Endodermal cell (in vitro differentiated cells): ENCODE results near the gene DISP3. TPM values are rescaled to one million over a fixed set of nuclear protein-coding genes. Genes with fewer than 3 reads are reported as not detected.

ENCODE experiments used
- DNase-seq: peaks from one replicate; pipeline ENCODE4 v3.0.0-alpha.2; 2017
- H3K27ac ChIP-seq: 2 replicates; pipeline ENCODE4 v1.5.1; 2013; ENCODE audit warnings: mild to moderate bottlenecking, low read depth, low read length, moderate library complexity
- H3K27me3 ChIP-seq: 2 replicates; pipeline ENCODE4 v1.6.1; 2013; ENCODE audit warnings: mild to moderate bottlenecking, low read length, moderate library complexity; ENCODE audit not compliant: insufficient read depth, control insufficient read depth, poor library complexity, severe bottlenecking
- H3K36me3 ChIP-seq: 2 replicates; pipeline ENCODE4 v1.7.0; 2013; ENCODE audit warnings: mild to moderate bottlenecking, low read length, moderate library complexity; ENCODE audit not compliant: control insufficient read depth, insufficient read depth
- H3K4me1 ChIP-seq: one replicate; pipeline ENCODE4 v1.7.0; 2013; ENCODE audit warnings: low read length; ENCODE audit not compliant: control insufficient read depth, insufficient read depth
- H3K4me3 ChIP-seq: 2 replicates; pipeline ENCODE4 v1.5.1; 2013; ENCODE audit warnings: mild to moderate bottlenecking, low read length, moderate library complexity
- H3K9ac ChIP-seq: 2 replicates; pipeline ENCODE4 v1.6.1; 2013; ENCODE audit warnings: mild to moderate bottlenecking, low read length, moderate library complexity; ENCODE audit not compliant: poor library complexity, severe bottlenecking; ENCODE audit errors: extremely low read depth
- H3K9me3 ChIP-seq: 2 replicates; pipeline ENCODE4 v1.6.1; 2013; ENCODE audit warnings: mild to moderate bottlenecking, low read length, moderate library complexity; ENCODE audit not compliant: control insufficient read depth
- H3K27ac Mint-ChIP-seq: 2 replicates; pipeline ENCODE4 v1.8.0; 2020; ENCODE audit warnings: mixed read lengths
- H3K27me3 Mint-ChIP-seq: 2 replicates; pipeline ENCODE4 v1.8.0; 2021; ENCODE audit warnings: mild to moderate bottlenecking, mixed read lengths; ENCODE audit not compliant: insufficient read depth
- H3K36me3 Mint-ChIP-seq: 2 replicates; pipeline ENCODE4 v1.8.0; 2020; ENCODE audit warnings: low read depth, mixed read lengths
- H3K4me1 Mint-ChIP-seq: 2 replicates; pipeline ENCODE4 v1.8.0; 2020; ENCODE audit warnings: mixed read lengths
- H3K4me3 Mint-ChIP-seq: 2 replicates; pipeline ENCODE4 v1.8.0; 2020; ENCODE audit warnings: mild to moderate bottlenecking, moderate library complexity, mixed read lengths
- H3K9me3 Mint-ChIP-seq: 2 replicates; pipeline ENCODE4 v1.8.0; 2020; ENCODE audit warnings: mild to moderate bottlenecking, mixed read lengths
- WGBS, 2 experiments: methylation state at CpG; one replicate each; pipeline versions ENCODE4 v1.1.5 to v1.1.7; 2013; ENCODE audit warnings: missing lambda C conversion rate in 2 of 2, mixed read lengths in 1 of 2; ENCODE audit not compliant: insufficient coverage in 1 of 2, insufficient read length in 1 of 2; 5-methylcytosine and 5-hydroxymethylcytosine counted together
- total RNA-seq, 2 donors: library from RNA; stranded (reverse); fragmentation: NEBNext Ultra II Directional in 1 of 2; extraction: Animal tissue kit (Norgen Biotek cat#: 25700) in 1 of 2; gene quantifications; 2 replicates in 1 of 2; 3 replicates in 1 of 2; pipeline ENCODE4 v1.2.1, GENCODE V29; 2021
- TF ChIP-seq, protein P1 (sequence below): fragments of 200-600 bp; sonication (generic); conservative IDR thresholded peaks from 2 replicates; pipeline ENCODE4 v1.5.0; 2021; ENCODE audit warnings: antibody characterized with exemption, mild to moderate bottlenecking

Gene DISP3
- total RNA-seq, 2 donors from 2014 or later, result 9.6 to 11.6 TPM

DNA sequence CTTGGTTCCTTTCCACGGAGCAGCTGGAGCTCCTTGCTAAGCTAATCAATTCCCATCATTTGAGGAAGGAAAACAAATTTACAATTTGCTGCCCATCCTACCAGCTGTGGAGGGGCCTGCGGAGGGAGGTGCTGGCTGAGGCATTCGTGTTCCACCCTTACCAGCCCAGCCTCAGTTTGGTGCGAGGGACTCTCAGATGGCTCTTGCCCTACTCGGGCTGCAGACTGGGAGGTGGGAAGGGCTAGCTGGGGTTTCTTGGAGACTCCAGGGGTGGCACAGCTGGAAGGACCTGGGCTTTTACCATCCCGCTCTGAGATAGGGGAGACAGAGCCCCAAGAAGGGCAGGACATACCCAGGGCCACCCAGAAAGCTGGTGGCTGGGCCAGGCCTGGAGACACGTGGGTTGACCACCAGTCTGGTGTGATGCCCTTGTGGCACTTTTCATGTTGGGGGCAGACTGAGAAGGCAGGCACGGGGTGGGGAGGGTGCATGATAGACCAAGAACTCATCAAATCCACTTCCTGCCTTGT is 17.7 kb downstream of the DISP3 start:
- H3K36me3 Mint-ChIP-seq, result peaks cover 3% of the 10 kb centered on the region
- H3K4me3 Mint-ChIP-seq, result no peak overlapping the region
- no peaks in the 10 kb centered on the region for H3K27me3 ChIP-seq
- TF ChIP-seq, protein P1, sequence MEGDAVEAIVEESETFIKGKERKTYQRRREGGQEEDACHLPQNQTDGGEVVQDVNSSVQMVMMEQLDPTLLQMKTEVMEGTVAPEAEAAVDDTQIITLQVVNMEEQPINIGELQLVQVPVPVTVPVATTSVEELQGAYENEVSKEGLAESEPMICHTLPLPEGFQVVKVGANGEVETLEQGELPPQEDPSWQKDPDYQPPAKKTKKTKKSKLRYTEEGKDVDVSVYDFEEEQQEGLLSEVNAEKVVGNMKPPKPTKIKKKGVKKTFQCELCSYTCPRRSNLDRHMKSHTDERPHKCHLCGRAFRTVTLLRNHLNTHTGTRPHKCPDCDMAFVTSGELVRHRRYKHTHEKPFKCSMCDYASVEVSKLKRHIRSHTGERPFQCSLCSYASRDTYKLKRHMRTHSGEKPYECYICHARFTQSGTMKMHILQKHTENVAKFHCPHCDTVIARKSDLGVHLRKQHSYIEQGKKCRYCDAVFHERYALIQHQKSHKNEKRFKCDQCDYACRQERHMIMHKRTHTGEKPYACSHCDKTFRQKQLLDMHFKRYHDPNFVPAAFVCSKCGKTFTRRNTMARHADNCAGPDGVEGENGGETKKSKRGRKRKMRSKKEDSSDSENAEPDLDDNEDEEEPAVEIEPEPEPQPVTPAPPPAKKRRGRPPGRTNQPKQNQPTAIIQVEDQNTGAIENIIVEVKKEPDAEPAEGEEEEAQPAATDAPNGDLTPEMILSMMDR, result no peak
- peaks cover 2% of the 10 kb centered on the region for H3K9me3 Mint-ChIP-seq
- peaks cover 9% of the 10 kb centered on the region for H3K9me3 ChIP-seq
- no peaks in the 10 kb centered on the region for H3K27me3 Mint-ChIP-seq
- 86% methylated on average over 5 to 8 of the region's 8 CpGs for WGBS, 2 experiments
- H3K4me1 ChIP-seq, result no peaks in the 10 kb centered on the region
- no peak overlapping the region for H3K4me3 ChIP-seq
- H3K27ac ChIP-seq, result no peak overlapping the region
- peaks cover 3% of the 10 kb centered on the region for H3K4me1 Mint-ChIP-seq
- H3K27ac Mint-ChIP-seq, result no peak overlapping the region
- no peak for DNase-seq
- H3K9ac ChIP-seq, result no peak overlapping the region
- H3K36me3 ChIP-seq, result no peaks in the 10 kb centered on the region

DNA sequence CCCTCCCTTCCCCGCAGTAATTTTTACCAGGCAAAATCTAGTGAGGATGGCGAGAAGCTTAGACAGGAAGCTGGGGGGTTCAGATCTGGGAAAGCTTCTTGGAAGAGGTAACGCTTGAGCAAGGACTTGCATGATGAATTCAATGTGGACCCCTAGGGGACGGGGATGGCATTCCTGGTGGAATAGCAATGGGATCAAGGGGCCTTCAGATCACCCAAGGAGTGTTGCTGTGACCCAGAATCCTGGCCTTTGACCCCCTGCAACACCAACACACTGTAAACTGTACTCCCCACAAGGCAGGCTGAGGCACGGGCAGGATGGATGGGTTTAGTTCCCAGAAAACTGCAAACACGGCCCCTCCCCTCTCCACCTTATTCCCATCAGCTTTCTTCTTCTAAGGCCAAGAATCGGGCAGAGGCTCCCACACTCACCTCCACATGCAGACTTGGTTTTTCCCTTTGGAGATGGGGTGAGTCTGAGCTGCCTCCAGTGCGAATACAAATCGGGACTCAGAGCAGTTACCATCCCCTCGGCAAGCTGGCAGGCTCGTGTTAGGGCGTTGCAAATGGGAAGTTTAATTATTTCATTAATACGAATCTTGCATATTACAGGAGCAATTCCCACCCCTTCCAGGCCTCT is 20.1 kb downstream of the DISP3 start:
- Histone ChIP-seq H3K9ac (no peak overlapping the region), H3K36me3 (no peaks in the 10 kb centered on the region), H3K27me3 (no peaks in the 10 kb centered on the region), H3K4me1 (no peaks in the 10 kb centered on the region), H3K27ac (peak overlapping the region; percentile 58), H3K9me3 (peaks cover 7% of the 10 kb centered on the region), H3K4me3 (no peak overlapping the region)
- TF ChIP-seq, protein P1, result peak; percentile 45
- H3K9me3 Mint-ChIP-seq, result peaks cover 10% of the 10 kb centered on the region
- peaks cover 2% of the 10 kb centered on the region for H3K27me3 Mint-ChIP-seq
- peaks cover 24% of the 10 kb centered on the region for H3K36me3 Mint-ChIP-seq
- no peak overlapping the region for H3K27ac Mint-ChIP-seq
- WGBS, 2 experiments, result 50 to 76% methylated on average over 4 to 13 of the region's 13 CpGs
- H3K4me3 Mint-ChIP-seq, result no peak overlapping the region
- DNase-seq, result no peak
- H3K4me1 Mint-ChIP-seq, result peaks cover 3% of the 10 kb centered on the region

DNA sequence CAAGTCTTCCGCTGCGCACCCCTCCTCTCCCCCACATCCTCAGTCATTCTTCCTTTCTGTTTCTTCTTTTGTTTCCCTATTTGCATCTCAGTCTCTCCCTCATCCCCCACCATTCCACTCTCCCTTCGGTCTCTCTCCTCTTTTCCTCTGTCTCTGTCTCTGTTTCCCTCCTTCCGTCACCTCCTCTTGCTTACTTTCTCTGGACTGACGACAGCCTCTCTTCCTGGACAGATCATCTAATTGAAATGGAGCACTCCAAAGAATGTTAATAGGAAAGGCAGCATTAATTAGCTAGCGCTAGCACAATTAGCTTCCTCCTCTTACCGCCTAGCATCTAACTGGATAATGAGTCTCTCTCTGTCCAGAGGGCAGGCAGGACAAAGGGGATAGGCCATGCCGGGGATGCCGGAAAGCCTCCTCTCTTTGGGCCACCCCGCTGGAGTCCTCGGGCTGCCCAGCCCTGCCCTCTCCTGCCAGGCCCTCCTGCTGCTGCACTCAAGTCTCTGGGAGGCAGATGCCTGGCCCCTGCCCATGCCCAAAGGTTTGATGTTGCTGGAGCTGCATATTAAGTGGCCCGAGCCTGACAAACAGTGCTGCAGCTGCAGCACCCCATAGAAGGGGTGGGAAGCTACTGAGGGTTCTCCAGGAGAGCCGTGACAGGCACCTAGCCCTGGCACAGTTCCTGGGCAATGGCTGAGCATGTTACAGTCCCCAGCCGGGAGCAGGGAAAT is 20.8 kb downstream of the DISP3 start:
- Mint-ChIP-seq H3K27ac (no peak overlapping the region), H3K4me3 (no peak overlapping the region), H3K4me1 (peaks cover 3% of the 10 kb centered on the region), H3K9me3 (peaks cover 17% of the 10 kb centered on the region), H3K27me3 (peaks cover 2% of the 10 kb centered on the region), H3K36me3 (peaks cover 31% of the 10 kb centered on the region)
- Histone ChIP-seq H3K9ac (no peak overlapping the region), H3K27ac (peak overlapping the region; percentile 58), H3K27me3 (no peaks in the 10 kb centered on the region), H3K4me3 (no peak overlapping the region), H3K4me1 (no peaks in the 10 kb centered on the region), H3K9me3 (peaks cover 14% of the 10 kb centered on the region), H3K36me3 (no peaks in the 10 kb centered on the region)
- no peak for DNase-seq
- WGBS, 2 experiments, result 41 to 57% methylated on average over 11 to 14 of the region's 14 CpGs
- TF ChIP-seq, protein P1, result no peak
